Measurements from ENCODE around the gene NUB1.

Gene NUB1

GRCh38 chr7:151378496-151379192, 37.0 kb downstream of the NUB1 start:
- DNase-seq (ENCODE audit: low read depth) = no peak

DNA sequence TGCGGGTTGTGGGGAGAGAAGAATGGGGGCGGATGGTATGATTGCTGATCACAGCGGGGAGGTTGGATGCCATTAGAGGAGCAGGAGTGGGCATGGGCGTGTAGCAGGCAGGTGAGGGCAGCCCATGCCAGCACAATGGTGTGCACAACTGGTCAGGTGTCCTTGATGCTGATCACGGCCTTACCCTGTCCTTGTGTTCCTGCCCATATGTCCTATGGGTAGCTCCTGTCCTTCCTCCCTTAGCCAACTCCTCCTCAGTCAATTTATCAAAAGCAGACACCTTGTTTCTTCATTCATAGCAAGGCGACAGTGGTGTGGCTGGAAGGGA, 37.5 kb downstream of the NUB1 start:
- no peak for DNase-seq (ENCODE audit: low read depth)

DNA sequence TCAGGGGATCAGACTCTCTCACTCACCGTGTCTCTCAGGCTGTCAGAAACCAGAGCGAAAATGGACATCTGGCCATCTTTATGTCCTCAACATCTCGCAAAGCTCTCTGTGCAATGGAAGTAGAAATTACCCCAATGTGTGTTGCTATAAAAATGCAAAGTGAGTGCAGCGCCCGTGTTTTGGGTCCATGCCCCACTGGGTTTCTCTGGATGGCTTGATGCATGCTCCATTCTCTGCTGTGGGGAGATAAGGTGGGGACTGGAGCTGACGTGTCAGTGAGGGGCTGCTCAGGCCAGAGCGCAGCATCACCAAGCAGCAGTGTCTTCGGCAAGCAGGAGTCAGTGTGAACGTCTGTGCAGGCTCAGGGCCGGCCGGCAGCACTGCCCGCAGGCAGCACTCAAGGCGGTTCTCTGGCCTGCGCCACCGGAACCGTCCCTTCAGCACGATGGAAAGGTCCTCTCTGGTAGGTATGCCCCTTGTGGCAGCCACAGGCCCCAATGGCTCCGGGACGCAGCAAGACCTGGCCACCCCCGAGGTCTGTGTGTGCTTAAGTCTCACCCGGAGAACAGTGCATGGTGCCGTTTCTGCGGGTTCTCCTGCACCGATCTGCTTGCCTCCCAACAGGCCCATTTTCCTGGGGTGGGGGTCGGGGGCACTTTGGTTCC, 38.1 kb downstream of the NUB1 start:
- DNase-seq (ENCODE audit: low read depth) = no peak

DNA sequence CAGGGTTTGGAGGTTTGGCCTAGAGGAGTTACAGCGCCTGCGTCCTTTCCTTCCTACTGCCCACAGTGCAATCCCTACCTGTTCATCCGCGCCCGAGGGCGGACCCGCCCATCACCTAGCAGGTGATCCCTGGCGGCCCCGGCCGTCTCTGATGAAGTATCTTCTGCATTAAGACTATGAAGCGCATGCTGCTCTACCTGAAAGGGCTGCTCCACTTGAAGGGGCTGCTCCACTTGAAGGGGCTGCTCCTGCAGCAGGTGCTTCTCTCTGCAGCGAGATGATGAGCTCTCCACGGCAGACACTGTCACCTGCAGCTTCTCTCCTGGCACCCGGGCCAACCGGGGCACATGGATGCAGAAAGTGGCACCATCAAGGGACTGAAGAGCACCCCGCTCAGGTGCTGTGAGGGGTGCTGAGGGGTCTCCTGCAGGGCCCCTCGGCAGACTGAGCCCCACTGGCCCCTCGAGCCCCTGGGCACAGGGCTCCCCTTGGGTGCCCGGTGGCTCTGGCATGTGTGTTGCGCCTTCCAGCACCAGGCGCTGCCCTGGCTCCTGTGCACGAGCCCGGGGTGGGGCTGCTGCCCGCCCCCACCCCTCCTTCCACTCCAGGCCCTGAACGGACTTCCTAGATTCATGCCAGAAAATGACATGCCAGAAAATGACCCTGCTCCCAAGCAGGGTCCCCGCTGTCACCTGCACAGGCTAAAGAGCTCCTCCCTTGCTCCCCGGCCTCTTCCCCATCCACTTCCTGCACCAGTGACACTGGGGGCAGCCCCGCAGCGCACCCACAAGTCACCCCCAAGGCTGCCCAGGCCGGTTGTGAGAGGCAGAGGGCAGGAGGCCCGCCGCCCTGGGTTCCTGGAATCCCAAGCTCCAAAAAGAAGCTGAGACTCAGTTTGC, 38.8 kb downstream of the NUB1 start:
- no peak for DNase-seq (ENCODE audit: low read depth)

DNA sequence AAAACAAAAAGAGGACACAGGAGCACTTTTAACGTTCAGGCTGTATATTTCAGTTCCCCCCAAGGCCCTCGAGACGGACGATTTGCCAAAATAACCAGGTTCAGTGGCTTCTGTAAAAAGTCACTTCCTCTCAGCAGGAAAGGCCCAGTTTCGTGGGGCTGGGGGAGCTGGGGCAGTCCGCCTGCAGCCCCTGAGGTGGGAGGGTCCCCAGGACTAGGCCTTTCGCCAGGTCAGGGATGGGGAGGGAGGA, 39.4 kb downstream of the NUB1 start:
- no peak for DNase-seq (ENCODE audit: low read depth)

DNA sequence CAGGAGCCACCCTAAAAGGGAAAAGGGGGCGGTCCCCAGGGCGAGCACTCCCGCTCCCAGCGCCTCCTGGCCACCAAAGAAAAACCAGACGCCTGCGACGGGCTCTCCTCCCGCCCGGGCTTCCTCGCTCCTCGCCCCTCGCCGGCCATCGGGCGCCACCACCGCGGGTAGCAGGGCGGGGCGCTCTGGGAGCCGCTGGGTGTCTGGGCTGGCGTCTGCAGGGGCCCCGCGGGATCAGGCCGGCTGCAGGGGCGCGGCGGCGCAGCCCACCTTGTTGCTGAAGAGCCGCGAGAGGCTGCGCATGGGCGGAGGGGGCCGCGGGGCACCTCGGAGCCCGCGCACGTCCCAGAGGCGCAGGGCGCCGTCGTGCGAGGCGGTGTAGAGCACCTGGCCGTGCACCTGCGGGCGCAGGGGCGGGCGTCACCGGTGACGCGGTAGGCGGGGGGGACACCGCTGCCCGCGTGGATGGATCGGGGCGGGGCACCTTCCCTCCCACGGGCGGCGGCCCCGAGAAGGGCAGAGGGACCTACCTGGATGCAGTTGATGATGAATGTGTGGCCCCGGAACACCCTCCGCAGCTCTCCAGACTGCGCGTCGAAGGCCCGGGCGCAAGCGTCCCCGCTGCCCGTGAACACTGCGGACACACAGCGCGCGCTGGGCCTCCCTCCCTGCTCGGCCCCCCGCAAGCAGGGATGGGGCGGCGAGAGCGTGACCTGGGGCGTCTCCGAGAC, 39.9 kb downstream of the NUB1 start:
- peak; percentile 66 for DNase-seq (ENCODE audit: low read depth)

DNA sequence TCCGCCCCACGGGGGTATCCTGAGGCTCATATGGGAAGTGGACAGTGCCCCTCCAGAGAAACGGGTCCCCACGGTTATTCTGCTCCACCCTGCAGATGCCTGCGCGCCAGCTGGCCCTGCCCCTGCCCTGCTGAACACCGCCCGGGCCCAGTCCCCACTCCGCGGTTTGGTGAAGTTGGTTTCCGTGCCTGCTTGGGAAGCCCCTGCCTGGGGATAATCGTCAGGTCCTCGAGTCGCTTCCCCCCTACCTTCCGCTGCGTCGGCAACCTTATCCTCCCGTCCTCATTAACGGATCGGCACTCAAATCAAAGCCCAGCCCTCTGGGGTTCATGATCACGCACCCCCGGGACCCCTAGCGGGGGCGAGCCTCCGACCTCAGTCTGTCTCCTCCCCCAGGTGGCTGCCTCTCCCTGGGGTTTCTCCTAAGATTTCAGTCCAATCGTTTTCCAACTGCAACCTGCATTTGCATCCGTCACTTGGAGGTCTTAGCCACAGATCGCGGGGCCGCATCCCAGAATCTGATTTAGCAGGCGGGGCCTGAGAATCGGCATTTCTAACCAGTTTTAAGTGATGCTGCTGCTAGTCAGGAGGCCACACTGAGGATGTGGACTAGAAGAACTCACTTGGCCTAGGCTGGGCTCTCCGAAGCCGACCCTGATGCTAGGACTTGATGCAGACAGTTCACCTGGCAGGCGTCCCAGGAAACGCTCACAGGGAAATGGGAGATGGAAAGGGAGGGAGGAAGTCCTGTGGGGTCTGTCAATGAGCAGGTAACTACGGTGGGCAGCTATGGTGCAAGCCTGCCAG, 40.7 kb downstream of the NUB1 start:
- DNase-seq (ENCODE audit: low read depth) = peak; percentile 31

DNA sequence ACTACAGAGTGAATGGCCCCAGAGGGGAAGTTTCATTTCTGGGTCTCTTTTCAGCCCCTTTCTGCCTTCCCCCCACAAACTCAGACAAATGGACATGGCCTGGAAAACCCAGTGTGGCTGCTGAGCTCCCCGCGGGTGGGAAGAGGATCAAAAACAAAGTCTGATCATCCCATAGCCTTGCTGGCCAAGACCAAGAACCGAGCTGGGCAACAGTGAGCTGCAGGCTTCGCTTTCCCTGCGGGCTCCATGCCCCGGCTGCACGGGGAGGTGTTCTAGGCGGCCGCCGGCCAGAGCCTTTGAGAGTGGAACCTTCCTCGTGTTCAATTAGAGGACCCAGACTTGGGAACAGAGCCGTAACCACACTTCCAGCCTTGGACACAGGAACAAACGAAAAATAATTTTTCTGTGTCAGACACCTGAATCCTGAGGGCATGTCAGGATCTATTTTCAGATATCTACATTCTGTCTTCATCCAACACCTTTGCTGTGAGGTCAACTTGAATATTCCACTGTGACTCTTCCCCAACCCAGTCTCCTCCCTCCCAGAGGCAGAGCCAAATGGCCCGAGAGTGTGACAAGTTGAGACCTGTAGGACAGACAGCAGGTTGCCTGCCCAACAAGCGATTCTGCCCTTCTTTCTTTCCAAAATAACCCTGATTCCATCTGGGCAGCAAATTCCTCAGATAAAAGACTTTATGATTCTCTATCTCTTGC, 42.2 kb downstream of the NUB1 start:
- DNase-seq (ENCODE audit: low read depth) = no peak

GRCh38 chr7:151384352-151384697, 42.7 kb downstream of the NUB1 start:
- DNase-seq (ENCODE audit: low read depth) = no peak

GRCh38 chr7:151384776-151385625, 43.4 kb downstream of the NUB1 start:
- DNase-seq (ENCODE audit: low read depth) = no peak

- DNase-seq (ENCODE audit: low read depth) = no peak
Measured at GRCh38 chr7:151385626-151386300, 44.2 kb downstream of the NUB1 start.

DNA sequence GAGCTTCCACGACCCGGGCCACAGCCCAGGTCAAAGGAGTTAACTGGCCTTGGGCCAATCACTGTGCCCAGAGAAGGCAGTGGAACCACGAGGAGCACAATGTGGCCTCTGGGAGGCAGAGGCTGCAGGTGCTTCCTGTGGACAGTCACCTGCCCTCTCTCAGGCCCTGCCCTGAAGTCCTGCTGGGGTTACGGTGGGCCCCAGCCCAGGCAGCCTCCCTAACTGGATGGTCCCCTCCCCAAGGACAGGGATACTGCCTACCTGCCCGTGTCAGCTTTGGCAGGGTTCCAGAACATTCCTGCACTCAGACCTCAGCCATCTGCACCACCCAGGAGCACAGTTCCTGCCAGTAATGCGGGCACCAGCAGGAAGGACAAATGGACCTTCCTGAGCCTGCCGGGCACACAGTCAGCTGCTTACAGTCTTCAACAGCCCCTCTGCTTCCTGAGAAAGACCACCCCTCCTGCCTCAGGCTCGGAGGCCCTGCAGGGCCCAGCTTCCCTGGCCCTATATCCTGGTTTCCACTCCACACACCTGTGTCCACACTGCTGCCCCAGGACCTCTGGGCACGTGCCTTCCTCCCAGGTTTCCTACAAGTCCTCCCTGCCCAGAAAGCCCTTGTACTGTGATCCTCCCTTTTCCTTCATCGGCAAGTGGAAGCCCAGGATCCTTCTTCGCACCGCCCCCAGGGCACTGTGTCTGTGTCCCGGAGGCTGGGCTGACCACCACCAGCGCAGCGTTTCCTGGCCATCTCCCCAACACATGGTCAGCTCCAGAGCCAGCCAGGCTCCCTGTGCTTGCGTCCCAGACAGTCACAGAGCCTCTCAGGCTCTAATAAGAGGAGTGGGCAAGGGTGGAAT, 44.9 kb downstream of the NUB1 start:
- DNase-seq (ENCODE audit: low read depth) = no peak

- no peak for DNase-seq (ENCODE audit: low read depth)
Measured at GRCh38 chr7:151387161-151388006, 45.8 kb downstream of the NUB1 start.

DNA sequence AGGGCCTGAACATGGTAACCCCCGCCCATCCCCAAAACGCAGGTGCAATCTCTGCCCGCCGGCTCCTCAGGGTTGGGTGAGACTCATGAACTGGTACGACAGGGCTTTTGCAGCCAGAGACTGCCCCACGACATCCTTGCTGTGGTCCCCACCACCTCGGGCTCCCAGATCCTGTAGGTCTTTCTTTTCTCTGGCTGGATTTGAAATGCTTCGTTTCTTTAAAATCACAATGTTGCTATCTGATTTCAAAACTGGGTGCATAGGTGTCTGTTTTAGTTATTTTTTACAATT, 46.3 kb downstream of the NUB1 start:
- no peak for DNase-seq (ENCODE audit: low read depth)

- DNase-seq (ENCODE audit: low read depth) = no peak
Measured at GRCh38 chr7:151388430-151388829, 46.8 kb downstream of the NUB1 start.

GRCh38 chr7:151389096-151389767, 47.6 kb downstream of the NUB1 start:
- no peak for DNase-seq (ENCODE audit: low read depth)

Measured in T follicular helper cell (primary cell).